ENCODE data around the gene COL20A1.
"Not testable (repeated sequence)": the region's sequence is repeated elsewhere in the genome, so short reads cannot be mapped to it uniquely, and the experiment has no call there.

Gene COL20A1

GRCh38 chr20:63292904-63293303, at the start of gene COL20A1:
Gene COL20A1 (plus strand): TSS chr20:63293186. CDS start chr20:63295108, 1,922 bp downstream.
- DNase-seq (ENCODE audit: low spot score) = no peak

- DNase-seq (ENCODE audit: low spot score) = no peak
These were observed 49.3 kb upstream of the COL20A1 start for GRCh38 chr20:63243604-63244247.

GRCh38 chr20:63244468-63244867, 48.5 kb upstream of the COL20A1 start:
- DNase-seq (ENCODE audit: low spot score) = no peak

GRCh38 chr20:63246490-63247288, 46.3 kb upstream of the COL20A1 start:
- DNase-seq (ENCODE audit: low spot score) = no peak

GRCh38 chr20:63247671-63248228, 45.2 kb upstream of the COL20A1 start:
- no peak for DNase-seq (ENCODE audit: low spot score)

- DNase-seq (ENCODE audit: low spot score) = no peak
These were observed 44.0 kb upstream of the COL20A1 start for GRCh38 chr20:63248835-63249591.

- no peak for DNase-seq (ENCODE audit: low spot score)
These were observed 43.1 kb upstream of the COL20A1 start for GRCh38 chr20:63249891-63250290.

GRCh38 chr20:63251350-63251749, 41.6 kb upstream of the COL20A1 start:
- not testable (repeated sequence) for DNase-seq (ENCODE audit: low spot score)

- DNase-seq (ENCODE audit: low spot score) = no peak
These were observed 40.7 kb upstream of the COL20A1 start for GRCh38 chr20:63252284-63252711.

GRCh38 chr20:63253065-63253437, 39.9 kb upstream of the COL20A1 start:
- DNase-seq (ENCODE audit: low spot score) = no peak

GRCh38 chr20:63253438-63254231, 39.4 kb upstream of the COL20A1 start:
- peak; percentile 71 for DNase-seq (ENCODE audit: low spot score)

GRCh38 chr20:63254232-63254605, 38.8 kb upstream of the COL20A1 start, which contains the start of gene NKAIN4:
Gene NKAIN4 (minus strand): TSS chr20:63254463. CDS start chr20:63254450, 13 bp downstream.
- DNase-seq (ENCODE audit: low spot score) = no peak

GRCh38 chr20:63254606-63255384, 38.2 kb upstream of the COL20A1 start:
- DNase-seq (ENCODE audit: low spot score) = no peak

- no peak for DNase-seq (ENCODE audit: low spot score)
These were observed 36.9 kb upstream of the COL20A1 start for GRCh38 chr20:63255931-63256704.

- DNase-seq (ENCODE audit: low spot score) = no peak
These were observed 36.0 kb upstream of the COL20A1 start for GRCh38 chr20:63256954-63257353.

GRCh38 chr20:63257629-63258028, 35.4 kb upstream of the COL20A1 start:
- no peak for DNase-seq (ENCODE audit: low spot score)

- no peak for DNase-seq (ENCODE audit: low spot score)
These were observed 34.2 kb upstream of the COL20A1 start for GRCh38 chr20:63258781-63259180.

GRCh38 chr20:63259734-63260460, 33.1 kb upstream of the COL20A1 start:
- DNase-seq (ENCODE audit: low spot score) = no peak

GRCh38 chr20:63260521-63260920, 32.5 kb upstream of the COL20A1 start:
- DNase-seq (ENCODE audit: low spot score) = no peak
